Measurements from ENCODE around the gene PDS5B.

GRCh38 chr13:32796754-32797153 is 210.5 kb downstream of the PDS5B start:
- TF ChIP-seq CTCF (IDR thresholded peaks at IDR 0.05), result no peak
- TF ChIP-seq EZH2phosphoT487 (IDR thresholded peaks at IDR 0.05), result no peak
- TF ChIP-seq EZH2 (IDR thresholded peaks at IDR 0.05), result no peak
